Endothelial cell of umbilical vein (primary cell): ENCODE measurements around the gene AMZ1.

Source experiments
- POLR2A ChIP-seq: IDR thresholded peaks from 2 replicates; pipeline ENCODE4 v1.6.1; 2012; ENCODE audit warnings: low read depth, mild to moderate bottlenecking, control low read depth, low read length
- TF ChIP-seq, protein P1 (sequence below), 2 donors: IDR thresholded peaks; 1 replicate in 1 of 2; 2 replicates in 1 of 2; pipeline ENCODE4 v1.5.1; 2011; ENCODE audit warnings: low read length in 2 of 2, mild to moderate bottlenecking in 2 of 2, moderate library complexity in 2 of 2, control low read depth in 1 of 2, inconsistent platforms in 1 of 2, low read depth in 1 of 2; ENCODE audit not compliant: insufficient read depth in 1 of 2; ENCODE audit errors: extremely low read depth in 1 of 2

DNA sequence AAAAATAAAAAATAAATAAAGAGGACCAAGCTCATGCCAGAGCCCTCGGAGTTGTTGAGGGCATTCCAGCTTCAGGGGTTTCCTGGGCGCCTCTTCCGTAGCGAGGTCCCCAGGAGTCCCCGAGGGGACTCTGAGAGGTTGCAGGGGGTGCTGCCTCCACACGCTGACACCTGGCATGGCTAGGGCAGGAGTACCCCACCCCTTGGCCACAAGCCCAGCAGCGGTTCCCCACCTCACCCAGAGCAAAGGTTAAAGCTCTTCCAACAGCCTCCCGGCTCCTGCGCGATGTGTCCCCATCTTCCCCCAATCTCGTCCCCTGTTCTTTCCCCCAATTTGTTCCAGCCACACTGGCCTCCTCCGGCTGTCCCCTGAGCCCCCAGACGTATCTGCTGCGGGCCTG is 4.5 kb downstream of the AMZ1 start:
- no peak for TF ChIP-seq POLR2A
- TF ChIP-seq, protein P1, sequence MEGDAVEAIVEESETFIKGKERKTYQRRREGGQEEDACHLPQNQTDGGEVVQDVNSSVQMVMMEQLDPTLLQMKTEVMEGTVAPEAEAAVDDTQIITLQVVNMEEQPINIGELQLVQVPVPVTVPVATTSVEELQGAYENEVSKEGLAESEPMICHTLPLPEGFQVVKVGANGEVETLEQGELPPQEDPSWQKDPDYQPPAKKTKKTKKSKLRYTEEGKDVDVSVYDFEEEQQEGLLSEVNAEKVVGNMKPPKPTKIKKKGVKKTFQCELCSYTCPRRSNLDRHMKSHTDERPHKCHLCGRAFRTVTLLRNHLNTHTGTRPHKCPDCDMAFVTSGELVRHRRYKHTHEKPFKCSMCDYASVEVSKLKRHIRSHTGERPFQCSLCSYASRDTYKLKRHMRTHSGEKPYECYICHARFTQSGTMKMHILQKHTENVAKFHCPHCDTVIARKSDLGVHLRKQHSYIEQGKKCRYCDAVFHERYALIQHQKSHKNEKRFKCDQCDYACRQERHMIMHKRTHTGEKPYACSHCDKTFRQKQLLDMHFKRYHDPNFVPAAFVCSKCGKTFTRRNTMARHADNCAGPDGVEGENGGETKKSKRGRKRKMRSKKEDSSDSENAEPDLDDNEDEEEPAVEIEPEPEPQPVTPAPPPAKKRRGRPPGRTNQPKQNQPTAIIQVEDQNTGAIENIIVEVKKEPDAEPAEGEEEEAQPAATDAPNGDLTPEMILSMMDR (IDR thresholded peaks at IDR 0.05; ENCODE audit: extremely low read depth in 1 of 2, insufficient read depth in 1 of 2, low read depth in 1 of 2, low read length in 2 of 2) = no peak
